ENCODE measurements around the gene ALS2.
"Not testable (repeated sequence)": the region's sequence is repeated elsewhere in the genome, so short reads cannot be mapped to it uniquely, and the experiment has no call there.

ALS2 gene

GRCh38 chr2:201780674-201781493 lies at the start of gene ALS2:
Gene ALS2, minus strand, starts transcription at chr2:201780933. Its CDS starts 12,048 bp downstream, at chr2:201768885.
- DNase-seq (ENCODE audit: low read depth, low spot score): peak; percentile 95

GRCh38 chr2:201828220-201828619 lies 47.5 kb upstream of the ALS2 start:
- no peak for DNase-seq (ENCODE audit: low read depth, low spot score)

GRCh38 chr2:201827621-201828020 lies 46.9 kb upstream of the ALS2 start:
- DNase-seq (ENCODE audit: low read depth, low spot score): no peak

GRCh38 chr2:201824212-201824611 lies 43.5 kb upstream of the ALS2 start:
- no peak for DNase-seq (ENCODE audit: low read depth, low spot score)

- no peak for DNase-seq (ENCODE audit: low read depth, low spot score)
Observed at GRCh38 chr2:201821080-201821479, 40.3 kb upstream of the ALS2 start.

GRCh38 chr2:201820383-201821007 lies 39.8 kb upstream of the ALS2 start:
- DNase-seq (ENCODE audit: low read depth, low spot score): no peak

- no peak for DNase-seq (ENCODE audit: low read depth, low spot score)
Observed at GRCh38 chr2:201816657-201817575, 36.2 kb upstream of the ALS2 start.

GRCh38 chr2:201813996-201814760 lies 33.4 kb upstream of the ALS2 start:
- DNase-seq (ENCODE audit: low read depth, low spot score): no peak

- not testable (repeated sequence) for DNase-seq (ENCODE audit: low read depth, low spot score)
Observed at GRCh38 chr2:201810604-201811003, 29.9 kb upstream of the ALS2 start.

- no peak for DNase-seq (ENCODE audit: low read depth, low spot score)
Observed at GRCh38 chr2:201809633-201810032, 28.9 kb upstream of the ALS2 start.

- no peak for DNase-seq (ENCODE audit: low read depth, low spot score)
Observed at GRCh38 chr2:201808027-201808426, 27.3 kb upstream of the ALS2 start.

GRCh38 chr2:201807452-201807999 lies 26.8 kb upstream of the ALS2 start:
- peak; percentile 74 for DNase-seq (ENCODE audit: low read depth, low spot score)

GRCh38 chr2:201806442-201807170 lies 25.9 kb upstream of the ALS2 start, which contains the start of gene CDK15:
Gene CDK15, plus strand, starts transcription at chr2:201806537. Its CDS starts 128 bp downstream, at chr2:201806665.
- no peak for DNase-seq (ENCODE audit: low read depth, low spot score)

- DNase-seq (ENCODE audit: low read depth, low spot score): not testable (repeated sequence)
Observed at GRCh38 chr2:201798914-201799285, 18.2 kb upstream of the ALS2 start.

- no peak for DNase-seq (ENCODE audit: low read depth, low spot score)
Observed at GRCh38 chr2:201798252-201798913, 17.6 kb upstream of the ALS2 start.

- DNase-seq (ENCODE audit: low read depth, low spot score): no peak
Observed at GRCh38 chr2:201797175-201797840, 16.6 kb upstream of the ALS2 start.

GRCh38 chr2:201796478-201796865 lies 15.7 kb upstream of the ALS2 start:
- DNase-seq (ENCODE audit: low read depth, low spot score): no peak

GRCh38 chr2:201795607-201796477 lies 15.1 kb upstream of the ALS2 start:
- no peak for DNase-seq (ENCODE audit: low read depth, low spot score)

All from smooth muscle cell of the brain vasculature (primary cell).